Panc1 (cell line): ENCODE data around the gene TP63. TPM values are rescaled to one million over a fixed set of nuclear protein-coding genes. Genes with fewer than 3 reads are reported as not detected.

ENCODE experiments used
- ATAC-seq: fragments of 200-7000 bp; cut with Tn5 transposase; 2 replicates; pipeline ENCODE4 v1.9.1; 2020; ENCODE audit warnings: mild to moderate bottlenecking, moderate library complexity
- BruUV-seq: library from RNA; stranded (reverse); fragments of 400-500 nt; replicated peaks from 2 replicates; lab custom pipeline; 2021; lab: Mats Ljungman, UMichigan
- CTCF ChIA-PET: fragments of 300-600 bp; sonication (Branson Sonifier 250); formaldehyde crosslinking; loops from one replicate; lab custom pipeline; 2022; ENCODE audit warnings: antibody characterized with exemption; lab: Charles Lee
- POLR2A ChIA-PET: fragments of 300-600 bp; sonication (Branson Sonifier 250); formaldehyde crosslinking; loops from one replicate; lab custom pipeline; 2022; ENCODE audit warnings: antibody characterized with exemption; lab: Charles Lee
- DNase-seq: peaks from one replicate; pipeline ENCODE4 v3.0.0-alpha.2; 2010; ENCODE audit warnings: low read depth, low spot score
- H3K27ac ChIP-seq: 2 replicates; pipeline ENCODE4 v1.5.1; 2011; ENCODE audit warnings: mild to moderate bottlenecking, low read length, inconsistent platforms
- H3K27me3 ChIP-seq: fragments of 200-500 bp; sonication (Bioruptor generic); 2 replicates; pipeline ENCODE4 v1.6.0; 2014; ENCODE audit warnings: low read length, inconsistent platforms; ENCODE audit not compliant: control insufficient read depth, insufficient read depth
- H3K36me3 ChIP-seq: fragments of 200-500 bp; sonication (Bioruptor generic); 2 replicates; pipeline ENCODE4 v1.5.1; 2014; ENCODE audit warnings: inconsistent platforms, mild to moderate bottlenecking, low read length, moderate library complexity; ENCODE audit not compliant: control insufficient read depth, insufficient read depth
- H3K4me1 ChIP-seq: 2 replicates; pipeline ENCODE4 v1.5.1; 2011; ENCODE audit warnings: inconsistent platforms, mild to moderate bottlenecking, low read length, moderate library complexity; ENCODE audit not compliant: control insufficient read depth, insufficient read depth
- H3K4me3 ChIP-seq, 2 experiments: 2 replicates each; pipeline ENCODE4 v1.5.1; 2011 to 2012; ENCODE audit warnings: low read depth in 2 of 2, low read length in 2 of 2, mild to moderate bottlenecking in 2 of 2, inconsistent platforms in 1 of 2, moderate library complexity in 1 of 2
- H3K9me3 ChIP-seq: fragments of 200-500 bp; sonication (Bioruptor generic); 2 replicates; pipeline ENCODE4 v1.5.1; 2014; ENCODE audit warnings: low read depth, mild to moderate bottlenecking, inconsistent platforms, low read length, moderate library complexity; ENCODE audit not compliant: control insufficient read depth, insufficient read depth
- CTCF ChIP-seq: fragments of 450-650 bp; IDR thresholded peaks from 2 replicates; pipeline ENCODE4 v1.5.1; 2017; ENCODE audit warnings: mild to moderate bottlenecking
- POLR2AphosphoS5 ChIP-seq: IDR thresholded peaks from 2 replicates; pipeline ENCODE4 v1.6.1; 2012; ENCODE audit warnings: mild to moderate bottlenecking, low read depth, low read length, moderate library complexity
- REST ChIP-seq, 2 experiments: IDR thresholded peaks; 2 replicates each; pipeline ENCODE4 v1.6.1; 2011 to 2012; ENCODE audit warnings: low read depth in 2 of 2, control low read depth in 1 of 2, low read length in 1 of 2, mild to moderate bottlenecking in 1 of 2, moderate library complexity in 1 of 2; ENCODE audit not compliant: insufficient read depth in 1 of 2
- SIN3A ChIP-seq: IDR thresholded peaks from 2 replicates; pipeline ENCODE4 v1.6.1; 2012; ENCODE audit warnings: low read depth, mild to moderate bottlenecking, low read length, moderate library complexity, borderline replicate concordance; ENCODE audit not compliant: insufficient read depth
- TCF7L2 ChIP-seq: IDR thresholded peaks from 2 replicates; pipeline ENCODE4 v1.6.1; 2011; ENCODE audit warnings: mild to moderate bottlenecking, low read depth, low read length, inconsistent platforms
- in situ Hi-C: cut with HindIII; loops from 2 replicates; pipeline ENCODE4 v1.10.0; 2016; ENCODE audit warnings: low sequenced_read_pairs, low pct_unique_long_range_greater_than_20kb
- intact Hi-C: fragments of 100-400 bp; cut with micrococcal nuclease; formaldehyde crosslinking; loops from one replicate; pipeline ENCODE4 v1.10.0; 2022; ENCODE audit not compliant: unreplicated experiment
- total RNA-seq: library from RNA; stranded (reverse); gene quantifications from one replicate; pipeline ENCODE4 v1.2.1, GENCODE V29; 2021; ENCODE audit not compliant: unreplicated experiment

TP63 gene
- total RNA-seq, 1 experiment from 2014 or later = 0.51 TPM

GRCh38 chr3:189602471-189602870 lies 28.7 kb upstream of the TP63 start:
- BruUV-seq = no TSS peak

GRCh38 chr3:189605717-189606116 lies 25.5 kb upstream of the TP63 start:
- ATAC-seq (no peak), DNase-seq (no peak)
- no peaks in the 10 kb centered on the region for H3K27me3 ChIP-seq
- intact Hi-C loops (no loop called here), in situ Hi-C loops (no loop called here)
- no TSS peak for BruUV-seq
- CTCF ChIA-PET = no interaction called here
- no peaks in the 10 kb centered on the region for H3K36me3 ChIP-seq
- H3K27ac ChIP-seq = no peak overlapping the region
- POLR2A ChIA-PET = no interaction called here
- TF ChIP-seq TCF7L2 = no peak
- TF ChIP-seq REST (IDR thresholded peaks at IDR 0.05; ENCODE audit: insufficient read depth in 1 of 2, low read depth in 2 of 2, low read length in 1 of 2) = no peak
- no peak for TF ChIP-seq POLR2AphosphoS5
- TF ChIP-seq SIN3A = no peak
- no peak for TF ChIP-seq CTCF
- H3K4me3 ChIP-seq = no peak overlapping the region
- H3K9me3 ChIP-seq = no peaks in the 10 kb centered on the region
- no peaks in the 10 kb centered on the region for H3K4me1 ChIP-seq

More at GRCh38 chr3:189602471-189602870, 28.7 kb upstream of the TP63 start:
- intact Hi-C loops = no loop called here
- in situ Hi-C loops = no loop called here
- H3K9me3 ChIP-seq = no peaks in the 10 kb centered on the region
- ChIA-PET POLR2A (no interaction called here), CTCF (no interaction called here)
- no peaks in the 10 kb centered on the region for H3K4me1 ChIP-seq
- no peaks in the 10 kb centered on the region for H3K36me3 ChIP-seq
- no peaks in the 10 kb centered on the region for H3K27me3 ChIP-seq
- DNase-seq = no peak
- no peak overlapping the region for H3K4me3 ChIP-seq
- TF ChIP-seq SIN3A (no peak), TCF7L2 (no peak), REST (IDR thresholded peaks at IDR 0.05; ENCODE audit: insufficient read depth in 1 of 2, low read depth in 2 of 2, low read length in 1 of 2) (no peak), CTCF (no peak), POLR2AphosphoS5 (no peak)
- H3K27ac ChIP-seq = no peak overlapping the region
- no peak for ATAC-seq
